CD4-positive, alpha-beta memory T cell (primary cell): Measurements from ENCODE around the gene SRSF5. TPM values are rescaled to one million over a fixed set of nuclear protein-coding genes. Genes with fewer than 3 reads are reported as not detected.

Experiments used
- CTCF ChIA-PET: fragments of 350-600 bp; sonication (Branson Sonifier 250); formaldehyde crosslinking; loops from one replicate; lab custom pipeline; 2021; ENCODE audit warnings: inconsistent platforms; ENCODE audit not compliant: partially characterized antibody; lab: Charles Lee
- POLR2A ChIA-PET: fragments of 350-600 bp; sonication (Branson Sonifier 250); formaldehyde crosslinking; loops from one replicate; lab custom pipeline; 2021; ENCODE audit not compliant: partially characterized antibody; lab: Charles Lee
- DNase-seq, 5 donors: peaks; one replicate each; pipeline versions ENCODE4 v3.0.0 to v3.0.0-alpha.2; 2020 to 2022; ENCODE audit warnings: mixed read lengths in 1 of 5
- H3K27ac ChIP-seq: one replicate; pipeline ENCODE4 v1.7.0; 2013; ENCODE audit warnings: low read depth, low read length
- H3K27me3 ChIP-seq: 2 replicates; pipeline ENCODE4 v1.7.0; 2013; ENCODE audit warnings: mild to moderate bottlenecking, low read length, moderate library complexity; ENCODE audit not compliant: insufficient read depth
- H3K36me3 ChIP-seq: 2 replicates; pipeline ENCODE4 v1.7.0; 2013; ENCODE audit warnings: mild to moderate bottlenecking, low read length, moderate library complexity; ENCODE audit not compliant: insufficient read depth
- H3K4me1 ChIP-seq: 2 replicates; pipeline ENCODE4 v1.7.0; 2013; ENCODE audit warnings: mild to moderate bottlenecking, low read length, moderate library complexity; ENCODE audit not compliant: insufficient read depth
- H3K4me3 ChIP-seq, 2 donors: one replicate each; pipeline ENCODE4 v1.7.0; 2013; ENCODE audit warnings: low read length in 2 of 2, mild to moderate bottlenecking in 1 of 2
- H3K9me3 ChIP-seq, 2 donors: one replicate each; pipeline ENCODE4 v1.7.0; 2013; ENCODE audit warnings: low read length in 2 of 2, control low read depth in 1 of 2; ENCODE audit not compliant: control insufficient read depth in 1 of 2
- H3K27ac Mint-ChIP-seq, 7 donors: one replicate each; pipeline ENCODE4 v1.8.0; 2020 to 2021; ENCODE audit warnings: mixed read lengths in 7 of 7, mild to moderate bottlenecking in 6 of 7, inconsistent platforms in 3 of 7, moderate library complexity in 3 of 7
- H3K27me3 Mint-ChIP-seq, 2 donors: one replicate each; pipeline ENCODE4 v1.8.0; 2020 to 2021; ENCODE audit warnings: mixed read lengths in 2 of 2
- H3K36me3 Mint-ChIP-seq, 2 donors: one replicate each; pipeline ENCODE4 v1.8.0; 2020 to 2021; ENCODE audit warnings: mixed read lengths in 2 of 2, inconsistent platforms in 1 of 2, mild to moderate bottlenecking in 1 of 2
- H3K4me1 Mint-ChIP-seq, 4 donors: one replicate each; pipeline ENCODE4 v1.8.0; 2020 to 2021; ENCODE audit warnings: mixed read lengths in 4 of 4, mild to moderate bottlenecking in 1 of 4
- H3K4me3 Mint-ChIP-seq, 8 donors: one replicate each; pipeline ENCODE4 v1.8.0; 2020 to 2021; ENCODE audit warnings: mixed read lengths in 8 of 8, mild to moderate bottlenecking in 7 of 8, moderate library complexity in 6 of 8, inconsistent platforms in 3 of 8
- H3K9me3 Mint-ChIP-seq, 8 donors: one replicate each; pipeline ENCODE4 v1.8.0; 2020 to 2021; ENCODE audit warnings: mixed read lengths in 8 of 8, mild to moderate bottlenecking in 5 of 8, inconsistent platforms in 3 of 8, moderate library complexity in 1 of 8
- intact Hi-C: fragments of 100-400 bp; cut with micrococcal nuclease; formaldehyde crosslinking; loops from one replicate; pipeline ENCODE4 v1.15.1; 2023
- polyA plus RNA-seq, 2 donors: library from polyadenylated mRNA; unstranded; fragments of 300-500 nt; fragmentation: Illumina TruSeq; gene quantifications; one replicate each; pipeline ENCODE4 v1.2.3, GENCODE V29; 2021
- total RNA-seq, 2 experiments: library from RNA; stranded (reverse); gene quantifications; one replicate each; pipeline ENCODE4 v1.2.3, GENCODE V29; 2021

SRSF5 gene
- total and polyA plus RNA-seq, 4 experiments from 2014 or later: 920 to 1,159 (median 955) TPM

DNA sequence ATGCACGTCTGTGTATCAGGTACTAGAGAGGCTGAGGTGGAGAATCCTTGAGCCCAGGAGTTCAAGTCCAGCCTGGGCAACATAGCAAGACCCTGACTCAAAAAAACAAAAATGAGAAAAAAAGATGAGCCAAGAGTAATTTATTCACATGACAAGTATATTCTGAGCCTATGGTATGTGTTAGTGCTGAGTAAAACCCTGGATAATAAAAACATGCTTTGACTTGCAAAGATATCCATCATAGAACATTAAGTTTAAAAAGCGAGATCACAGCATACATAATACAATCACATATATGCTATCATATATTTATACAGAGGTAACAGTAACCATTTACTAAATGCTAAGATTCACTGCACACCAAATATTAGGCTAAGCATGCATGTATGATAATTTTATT is 54.0 kb downstream of the SRSF5 start:
- no peaks in the 10 kb centered on the region for H3K36me3 Mint-ChIP-seq
- no peak overlapping the region for H3K4me3 Mint-ChIP-seq
- ChIA-PET CTCF (interaction anchor here (1.2 kb wide), 1 partner anchor 207 kb away, joined by 5 read pairs; no protein-coding TSS in a partner anchor), POLR2A (no interaction called here)
- Histone ChIP-seq H3K36me3 (no peaks in the 10 kb centered on the region), H3K4me1 (no peaks in the 10 kb centered on the region), H3K4me3 (no peak overlapping the region), H3K9me3 (no peaks in the 10 kb centered on the region), H3K27ac (no peak overlapping the region), H3K27me3 (no peaks in the 10 kb centered on the region)
- H3K27me3 Mint-ChIP-seq: peaks cover 4 to 9% of the 10 kb centered on the region in 2 donors
- no peak overlapping the region for H3K27ac Mint-ChIP-seq
- no peak for DNase-seq
- peaks cover 0 to 1% (median 0%) of the 10 kb centered on the region in 8 donors for H3K9me3 Mint-ChIP-seq
- intact Hi-C loops: no loop called here
- peaks cover 0 to 4% (median 2%) of the 10 kb centered on the region in 4 donors for H3K4me1 Mint-ChIP-seq

Other genes with a start within 250 kb of the SRSF5 start
- not detected for gene CCDC177, start 192.3 kb upstream of the SRSF5 start, total RNA-seq
- not detected for gene CCDC177, start 192.3 kb upstream of the SRSF5 start, polyA plus RNA-seq
- 10 to 100 TPM; 61.5 to 62.0 TPM for gene SUSD6, start 155.5 kb upstream of the SRSF5 start, total RNA-seq
- gene SUSD6, start 155.5 kb upstream of the SRSF5 start, polyA plus RNA-seq: 10 to 100 TPM in 1 of 2 donors, 1 to 10 TPM in 1; 4.8 to 10.8 TPM
- not detected for gene SLC10A1, start 30.1 kb downstream of the SRSF5 start, total RNA-seq
- gene SLC10A1, start 30.1 kb downstream of the SRSF5 start, polyA plus RNA-seq: not detected
- not detected for gene SMOC1, start 112.3 kb downstream of the SRSF5 start, total RNA-seq
- gene SMOC1, start 112.3 kb downstream of the SRSF5 start, polyA plus RNA-seq: not detected